ENCODE measurements around the gene TEX19.

The TEX19 gene, protein sequence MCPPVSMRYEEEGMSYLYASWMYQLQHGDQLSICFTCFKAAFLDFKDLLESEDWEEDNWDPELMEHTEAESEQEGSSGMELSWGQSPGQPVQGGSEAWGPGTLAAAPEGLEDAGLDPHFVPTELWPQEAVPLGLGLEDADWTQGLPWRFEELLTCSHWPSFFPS

DNA sequence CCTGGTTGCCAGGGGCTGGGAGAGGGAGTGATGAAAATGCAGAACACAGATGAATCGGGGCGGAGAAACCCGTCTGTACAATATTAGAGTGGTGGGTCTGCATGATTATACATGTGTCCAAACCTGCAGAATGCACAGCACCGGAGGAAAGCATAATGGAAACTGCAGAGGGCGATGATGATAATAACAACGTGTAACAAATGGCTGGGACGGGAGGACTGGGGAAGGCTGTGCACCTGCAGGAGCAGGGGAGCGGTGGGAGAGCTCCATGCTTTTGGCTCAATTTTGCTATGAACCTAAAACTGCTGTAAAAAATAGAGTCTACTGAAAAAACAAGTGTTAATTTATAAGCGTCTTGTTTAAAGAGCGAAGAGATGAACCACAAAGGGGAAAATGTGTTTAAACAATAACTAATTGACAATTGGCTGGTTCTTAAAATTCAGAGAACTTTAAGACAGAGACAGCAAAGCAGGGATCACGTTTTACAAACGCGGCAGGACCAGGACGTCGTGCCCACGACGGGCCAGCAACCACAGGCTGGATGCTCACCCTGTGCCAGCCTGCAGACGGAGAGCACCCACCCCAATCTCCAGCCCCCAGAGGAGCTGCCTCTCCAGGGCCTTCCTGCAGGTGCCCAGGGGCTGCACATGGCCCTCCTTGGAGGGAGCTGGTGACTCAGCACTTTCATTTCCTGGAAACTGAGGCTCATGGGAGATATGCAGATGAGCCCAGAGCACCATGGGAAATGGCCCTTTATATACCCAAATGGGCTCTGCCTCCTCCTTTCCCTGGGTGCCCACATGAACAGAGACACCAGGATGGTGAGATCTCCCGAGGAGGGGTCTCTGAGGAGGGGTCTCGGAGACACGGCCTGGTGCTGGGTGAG lies at the start of gene TEX19:
TEX19 (plus strand) TSS at position 783 of the 886 bp plus-strand sequence. CDS start 2,904 bp downstream, outside the sequence.
- DNase-seq: no peak

DNA sequence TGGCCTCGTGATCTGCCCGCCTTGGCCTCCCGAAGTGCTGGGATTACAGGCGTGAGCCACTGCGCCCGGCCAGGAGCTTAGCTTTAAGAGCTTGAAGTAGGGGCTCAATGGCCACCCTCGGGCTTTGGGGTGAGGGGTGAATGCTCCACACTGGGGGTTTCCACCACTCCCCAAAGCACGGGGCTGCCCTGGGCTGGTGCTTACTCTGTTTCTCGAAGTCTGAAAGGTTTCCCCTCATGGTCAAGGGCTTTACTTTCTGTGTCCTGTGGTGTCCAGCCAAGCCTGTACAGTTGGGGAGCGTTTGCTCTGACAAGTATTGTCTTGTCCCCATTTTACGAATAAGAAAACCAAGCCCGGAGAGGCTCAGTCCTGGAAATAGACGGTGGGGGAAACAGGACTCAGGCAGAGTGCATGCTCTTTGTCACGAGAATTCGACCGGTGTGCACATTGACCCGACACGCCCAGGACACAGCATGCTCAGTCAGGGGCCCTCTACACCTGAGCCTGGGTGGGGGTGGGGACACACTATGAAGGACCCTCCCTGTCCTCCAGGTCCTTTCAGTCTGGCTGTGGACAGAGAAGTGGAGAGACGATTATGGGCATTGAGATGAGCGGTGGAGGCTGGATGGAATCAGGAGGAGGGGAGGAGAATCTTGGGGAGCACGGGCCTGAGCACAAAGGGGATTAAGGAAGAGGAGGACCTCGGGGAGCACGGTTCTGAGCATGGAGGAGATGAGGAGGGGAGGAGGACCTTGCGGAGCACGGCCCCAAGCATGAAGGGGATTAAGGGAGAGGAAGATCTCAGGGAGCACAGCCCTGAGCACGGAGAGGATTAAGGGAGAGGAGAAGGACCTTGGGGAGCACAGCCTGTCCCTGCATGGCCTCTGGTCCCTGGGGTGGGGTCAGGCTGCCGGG lies 49.1 kb upstream of the TEX19 start:
- DNase-seq: no peak

DNA sequence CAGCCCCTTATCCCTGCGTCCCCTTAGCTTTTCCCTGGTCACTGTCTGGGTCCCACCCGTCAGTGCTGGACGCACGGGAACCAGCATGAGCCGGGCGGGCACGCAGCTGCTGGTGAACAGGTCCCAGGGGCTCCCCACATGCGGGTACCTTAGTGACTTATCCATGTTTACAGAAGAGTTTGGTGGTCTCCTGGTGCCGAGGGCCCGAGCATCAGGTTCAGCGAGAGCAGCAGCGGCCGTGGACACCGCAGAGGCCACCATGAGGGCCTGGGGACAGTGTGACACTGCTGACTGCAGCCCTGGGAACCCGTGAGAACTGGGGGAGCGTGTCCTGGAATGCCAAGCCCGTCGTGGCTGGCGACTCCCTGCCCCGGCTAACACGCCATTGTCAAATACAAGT lies 48.2 kb upstream of the TEX19 start:
- no peak for DNase-seq

DNA sequence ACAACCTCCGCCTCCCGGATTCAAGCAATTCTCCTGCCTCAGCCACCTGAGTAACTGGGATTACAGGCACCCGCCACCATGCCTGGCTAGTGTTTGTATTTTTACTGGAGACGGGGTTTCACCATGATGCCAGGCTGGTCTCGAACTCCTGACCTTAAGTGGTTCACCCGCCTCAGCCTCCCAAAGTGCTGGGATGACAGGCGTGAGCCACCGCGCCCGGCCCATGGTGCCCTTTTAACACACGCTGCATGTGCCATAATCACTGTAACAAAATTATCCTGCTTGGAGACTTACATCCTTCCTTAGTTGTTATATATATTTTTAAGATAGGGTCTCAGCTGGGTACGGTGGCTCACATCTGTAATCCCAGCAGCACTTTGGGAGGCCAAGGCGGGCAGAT lies 47.1 kb upstream of the TEX19 start:
- no peak for DNase-seq

DNA sequence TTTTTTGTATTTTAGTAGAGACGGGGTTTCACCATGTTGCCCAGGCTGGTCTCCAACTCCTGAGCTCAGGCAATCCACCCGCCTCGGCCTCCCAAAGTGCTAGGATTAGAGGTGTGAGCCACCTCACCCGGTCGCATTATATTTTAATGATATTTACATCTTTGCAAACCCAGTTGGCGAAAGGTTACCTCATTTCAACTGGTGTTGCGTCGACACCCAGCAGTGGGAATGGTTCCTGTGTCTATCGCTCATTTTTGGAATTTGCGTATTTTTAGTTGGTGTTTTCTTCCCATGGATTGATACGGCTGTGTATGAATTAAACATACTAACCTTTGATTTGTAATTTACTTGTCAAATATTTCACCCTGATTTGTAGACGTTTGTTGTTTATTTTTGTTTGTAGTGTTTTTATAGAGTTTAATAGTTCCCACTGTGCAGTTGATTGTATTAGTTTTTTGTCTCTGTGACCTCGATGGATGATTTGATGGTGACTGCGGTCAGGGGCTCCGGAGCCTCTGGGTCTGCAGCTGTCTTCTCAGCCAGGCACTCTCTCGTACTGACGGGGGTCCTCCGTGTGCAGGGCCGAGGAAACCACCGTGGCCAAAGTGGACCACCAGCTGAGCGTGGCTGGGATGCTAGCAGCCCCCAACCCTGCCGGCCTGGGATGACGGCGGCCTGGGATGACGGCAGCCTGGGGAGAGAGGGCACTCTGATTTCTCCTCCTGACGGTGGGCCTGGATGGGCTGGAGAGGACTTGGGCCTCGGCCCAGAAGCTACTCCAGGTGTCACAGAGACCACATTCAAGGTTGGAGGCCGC lies 45.6 kb upstream of the TEX19 start:
- DNase-seq: no peak

DNA sequence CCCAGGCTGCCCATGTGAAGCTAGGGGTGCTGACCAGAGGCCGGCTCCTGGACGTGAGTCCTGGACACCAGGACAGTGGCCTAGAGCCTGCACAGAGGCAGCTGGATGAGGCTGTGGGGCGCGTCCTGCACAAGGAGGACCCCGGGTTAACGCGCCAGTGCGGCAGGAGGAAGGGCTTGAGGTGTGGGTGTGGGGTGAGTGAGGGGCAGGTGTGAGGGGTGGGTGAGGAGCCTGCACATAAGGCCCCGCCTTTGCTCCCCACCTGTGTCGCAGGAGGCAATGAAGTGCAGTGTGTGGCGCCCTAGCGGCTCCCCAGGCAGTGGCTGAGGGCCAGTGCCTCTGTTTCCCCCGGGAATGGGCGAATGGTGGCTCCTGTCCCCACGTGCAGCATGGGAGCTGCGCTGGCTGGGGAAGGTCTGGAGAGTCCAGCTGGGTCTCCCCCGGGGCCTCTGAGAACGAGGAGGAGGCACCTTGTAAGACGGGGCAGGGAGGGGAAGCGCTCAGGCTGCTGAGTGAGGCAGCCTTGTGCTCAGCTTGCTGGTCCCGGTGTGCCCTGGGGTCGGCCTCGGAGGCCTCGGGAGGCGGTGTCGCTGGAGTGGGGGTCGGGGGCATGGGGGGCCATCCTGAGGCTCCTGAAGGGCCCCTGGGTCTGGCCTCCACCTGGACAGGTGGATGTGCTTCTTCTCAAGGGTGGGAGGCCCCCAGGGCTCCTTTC lies 44.9 kb upstream of the TEX19 start:
- DNase-seq: no peak

DNA sequence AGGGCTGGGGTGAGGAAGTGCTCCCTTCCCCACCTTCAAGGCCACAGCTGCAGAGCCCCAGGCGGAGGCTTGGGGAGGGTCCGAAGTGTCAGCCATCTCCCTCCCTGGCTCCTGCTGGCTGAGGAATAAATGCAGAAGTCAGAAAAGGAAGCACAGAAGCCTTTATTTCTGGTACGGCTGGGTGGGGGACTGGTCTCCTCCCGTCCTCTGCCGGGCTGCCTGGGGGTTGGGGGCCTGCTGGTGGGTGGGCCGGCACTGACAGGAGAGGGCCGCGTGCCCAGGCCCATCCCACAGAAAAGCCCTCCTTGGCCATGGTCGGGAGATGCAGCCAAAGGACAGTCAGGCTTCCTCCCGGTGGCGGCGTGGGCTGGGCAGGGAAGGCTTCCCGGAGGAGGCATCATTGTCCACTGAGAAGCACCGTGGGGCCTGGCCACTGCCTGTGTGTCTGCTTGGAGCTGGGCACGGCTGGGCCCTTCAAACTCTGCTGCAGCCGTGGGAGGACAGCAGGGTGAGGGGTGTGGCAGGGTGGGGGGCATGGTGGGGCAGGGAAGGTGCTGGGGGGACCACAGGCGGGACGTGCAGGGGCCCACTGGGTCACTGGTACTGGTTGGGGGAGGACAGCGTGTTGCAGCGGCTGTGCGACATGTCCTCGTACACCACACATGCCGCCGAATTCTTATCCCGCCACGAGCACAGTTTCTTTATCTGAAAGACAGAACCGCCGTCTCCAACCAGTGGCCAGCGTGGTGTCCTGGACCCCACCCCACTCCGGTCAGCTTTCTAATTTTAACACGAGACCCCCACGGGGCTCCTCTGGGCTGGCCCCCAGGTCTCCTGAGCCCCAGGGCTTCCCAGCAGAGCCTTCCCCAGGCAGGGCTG lies 44.1 kb upstream of the TEX19 start:
- DNase-seq: no peak

DNA sequence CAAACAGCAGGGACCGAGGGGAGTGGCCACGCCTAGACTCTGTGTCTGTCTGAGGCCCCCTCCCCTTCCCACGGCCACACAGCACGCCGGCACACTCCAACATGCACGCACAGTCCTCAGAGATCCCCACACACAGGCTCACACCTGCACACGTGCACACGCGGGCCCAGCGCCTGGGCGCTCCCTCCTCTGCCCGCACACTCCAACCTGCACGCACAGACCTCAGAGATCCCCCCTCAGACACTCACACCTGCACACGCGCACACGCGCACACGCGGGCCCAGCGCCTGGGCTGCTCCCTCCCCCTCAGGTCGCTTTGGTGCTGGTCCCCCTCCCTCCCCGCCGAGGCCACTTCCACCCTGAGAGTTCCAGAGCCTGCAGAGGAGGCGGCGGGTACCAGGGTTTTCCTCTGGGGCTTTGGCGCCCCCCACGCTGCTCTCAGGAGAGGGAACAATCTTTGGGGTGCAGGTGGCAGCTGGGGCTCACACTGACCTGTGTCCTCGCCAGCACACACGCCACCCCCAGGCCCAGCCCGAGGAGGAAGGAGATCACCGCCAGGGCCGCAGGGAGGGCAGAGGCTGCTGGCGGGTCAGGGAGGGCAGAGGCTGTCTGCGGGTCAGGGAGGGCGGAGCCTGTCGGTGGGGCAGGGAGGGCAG lies 43.2 kb upstream of the TEX19 start:
- no peak for DNase-seq

DNA sequence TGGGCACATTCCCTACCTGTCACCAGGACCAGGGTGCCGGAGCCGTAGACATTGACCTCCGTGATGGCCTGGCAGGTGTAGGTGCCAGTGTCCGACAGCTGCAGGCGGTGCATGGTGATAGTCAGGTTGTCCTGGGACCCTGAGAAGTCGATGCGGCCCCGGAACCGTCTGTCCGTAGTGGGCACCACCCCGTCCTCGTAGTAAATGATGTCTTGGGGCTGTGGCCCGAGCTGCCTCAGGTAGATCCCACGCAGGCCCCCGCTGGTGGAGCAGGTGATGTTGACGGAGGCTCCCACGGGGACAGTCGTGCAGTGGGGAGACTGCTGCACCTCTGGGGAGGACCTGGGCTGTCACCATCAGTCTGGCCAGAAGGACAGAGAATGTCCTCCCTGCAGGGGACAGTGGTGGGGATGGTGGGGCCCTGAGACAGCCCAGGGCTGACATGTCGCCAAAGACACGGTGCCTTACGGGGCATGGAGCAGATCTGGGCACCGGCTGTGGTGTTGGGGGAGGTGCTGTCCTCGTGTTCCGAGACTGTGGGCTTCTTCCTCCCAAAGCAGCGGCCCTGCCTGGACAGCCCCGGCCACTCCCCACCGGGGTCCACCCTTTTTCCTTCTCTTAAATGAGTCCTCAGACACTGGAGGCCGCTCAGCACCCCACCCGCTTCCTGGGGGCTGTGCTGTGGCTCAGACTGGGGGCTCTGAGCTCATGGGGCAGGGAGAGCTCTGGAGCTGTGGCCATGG lies 42.2 kb upstream of the TEX19 start:
- no peak for DNase-seq

DNA sequence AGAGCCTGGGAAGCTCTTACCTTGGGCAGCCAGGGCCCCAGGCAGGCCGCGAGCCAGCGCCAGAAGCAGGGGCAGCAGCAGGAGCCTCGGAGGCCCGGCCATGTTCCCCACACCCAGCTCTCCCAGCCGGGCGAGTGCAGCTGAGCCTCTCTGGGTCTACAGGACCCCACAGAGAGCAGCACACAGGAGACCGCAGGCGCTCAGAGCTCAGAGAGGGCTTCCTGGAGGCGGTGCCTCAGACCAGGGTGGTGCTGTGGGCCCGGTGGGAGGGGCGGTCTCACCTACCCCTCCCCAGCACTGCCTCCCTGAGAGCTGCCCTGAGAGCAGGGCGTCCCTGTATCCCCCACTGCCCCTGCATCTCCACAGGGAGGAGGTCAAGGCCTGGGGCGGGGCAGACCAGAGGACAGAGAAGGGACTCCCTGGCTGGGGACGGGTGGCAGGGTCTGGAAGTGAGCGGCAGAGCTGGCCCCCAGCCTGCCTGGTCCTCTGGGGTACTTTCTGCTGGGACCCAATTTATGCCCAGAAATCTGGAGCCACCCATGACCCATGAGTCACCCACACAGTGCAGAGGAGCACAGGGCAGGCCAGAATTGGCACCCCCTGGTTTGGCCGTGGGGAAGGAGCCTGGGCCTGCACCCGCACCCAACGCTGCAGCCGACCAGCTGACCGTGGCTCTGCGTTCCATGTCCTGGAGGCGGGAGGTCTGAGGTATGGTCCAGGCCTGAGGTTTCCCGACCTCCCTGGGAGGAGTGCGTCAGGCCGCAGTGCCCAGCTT lies 41.5 kb upstream of the TEX19 start, which contains the start of gene CD7:
CD7 (minus strand) TSS at position 215 of the 775 bp plus-strand sequence; CDS start at position 102, 113 bp downstream.
- peak; percentile 66 for DNase-seq

DNA sequence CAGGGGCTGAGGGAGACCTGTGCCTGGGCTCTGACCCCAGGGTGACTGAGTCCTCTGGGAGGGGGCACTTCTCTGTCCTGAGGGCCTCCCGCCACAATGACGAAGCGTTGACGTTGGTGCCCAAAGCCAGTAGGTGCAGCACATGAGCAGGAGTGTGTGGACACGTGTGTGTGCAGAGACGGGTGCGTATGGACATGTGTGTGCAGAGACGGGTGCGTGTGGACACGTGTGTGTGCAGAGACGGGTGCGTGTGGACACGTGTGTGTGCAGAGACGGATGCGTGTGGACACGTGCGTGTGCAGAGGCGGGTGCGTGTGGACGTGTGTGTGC lies 40.9 kb upstream of the TEX19 start:
- no peak for DNase-seq

DNA sequence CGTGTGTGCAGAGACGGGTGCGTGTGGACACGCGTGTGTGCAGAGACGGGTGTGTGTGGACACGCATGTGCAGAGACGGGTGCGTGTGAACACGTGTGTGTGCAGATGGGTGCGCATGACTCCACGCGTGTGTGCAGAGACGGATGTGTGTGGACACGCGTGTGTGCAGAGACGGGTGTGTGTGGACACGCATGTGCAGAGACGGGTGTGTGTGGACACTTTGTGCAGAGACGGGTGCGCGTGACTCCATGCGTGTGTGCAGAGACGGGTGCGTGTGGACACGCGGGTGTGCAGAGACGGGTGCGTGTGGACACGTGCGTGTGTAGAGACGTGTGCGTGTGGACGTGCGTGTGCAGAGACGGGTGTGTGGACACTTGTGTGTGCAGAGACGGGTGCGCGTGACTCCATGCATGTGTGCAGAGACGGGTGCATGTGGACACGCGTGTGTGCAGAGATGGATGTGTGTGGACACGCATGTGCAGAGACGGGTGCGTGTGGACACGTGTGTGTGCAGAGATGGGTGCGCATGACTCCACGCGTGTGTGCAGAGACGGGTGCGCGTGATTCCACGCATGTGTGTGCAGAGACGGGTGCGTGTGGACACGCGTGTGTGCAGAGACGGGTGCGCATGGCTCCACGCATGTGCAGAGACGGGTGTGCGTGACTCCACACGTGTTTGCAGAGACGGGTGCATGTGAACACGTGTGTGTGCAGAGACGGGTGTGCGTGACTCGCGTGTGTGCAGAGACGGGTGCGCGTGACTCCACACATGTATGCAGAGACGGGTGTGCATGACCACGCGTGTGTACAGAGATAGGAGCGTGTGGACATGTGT lies 40.1 kb upstream of the TEX19 start:
- DNase-seq: no peak

DNA sequence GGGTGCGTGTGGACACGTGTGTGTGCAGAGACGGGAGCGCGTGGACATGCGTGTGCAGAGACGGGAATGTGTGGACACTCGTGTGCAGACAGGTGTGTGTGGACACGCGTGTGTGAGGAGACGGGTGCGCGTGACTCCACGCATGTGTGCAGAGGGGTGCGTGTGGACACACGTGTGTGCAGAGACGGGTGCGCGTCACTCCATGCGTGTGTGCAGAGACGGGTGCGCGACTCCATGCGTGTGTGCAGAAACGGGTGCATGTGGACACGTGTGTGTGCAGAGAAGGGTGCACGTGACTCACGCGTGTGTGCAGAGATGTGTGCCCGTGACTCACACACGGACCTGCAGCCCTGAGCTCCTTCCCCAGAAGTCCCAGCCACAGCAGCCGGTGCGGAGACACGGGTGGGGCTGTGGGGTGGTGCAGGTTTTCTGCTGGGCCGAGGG lies 39.4 kb upstream of the TEX19 start:
- DNase-seq: no peak

DNA sequence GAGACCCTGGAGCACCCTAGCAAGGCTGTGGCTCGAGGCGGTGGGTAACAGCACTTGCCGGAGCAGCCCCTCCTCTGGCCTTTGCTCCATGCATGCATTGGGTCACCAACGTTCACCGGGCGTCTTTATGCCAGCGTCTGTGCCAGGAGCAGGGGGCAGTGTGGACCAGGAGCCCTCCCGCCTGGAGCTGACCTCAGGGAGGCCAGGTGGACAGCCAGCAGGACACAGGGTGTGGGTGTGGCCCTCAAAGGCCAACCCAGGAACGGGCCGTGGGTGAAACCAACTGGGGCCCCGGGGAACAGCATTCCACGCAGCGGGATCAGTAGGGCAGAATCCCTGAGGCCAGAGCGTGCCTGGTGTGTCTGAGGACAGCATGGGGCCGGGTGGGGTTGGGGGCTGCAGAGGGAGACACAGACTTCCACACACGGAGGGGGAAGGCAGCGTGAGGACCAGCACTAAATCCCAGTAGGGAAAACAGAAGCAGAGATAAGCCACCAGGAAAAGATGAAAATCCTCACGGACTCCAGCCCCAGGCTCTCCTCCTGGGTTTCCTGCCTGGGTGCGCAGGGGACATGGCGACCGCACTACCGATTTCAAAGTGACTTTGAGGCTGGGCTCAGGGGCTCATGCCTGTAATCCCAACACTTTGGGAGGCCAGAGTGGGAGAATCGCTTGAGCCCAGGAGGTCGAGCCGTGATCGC lies 38.8 kb upstream of the TEX19 start:
- DNase-seq: no peak

DNA sequence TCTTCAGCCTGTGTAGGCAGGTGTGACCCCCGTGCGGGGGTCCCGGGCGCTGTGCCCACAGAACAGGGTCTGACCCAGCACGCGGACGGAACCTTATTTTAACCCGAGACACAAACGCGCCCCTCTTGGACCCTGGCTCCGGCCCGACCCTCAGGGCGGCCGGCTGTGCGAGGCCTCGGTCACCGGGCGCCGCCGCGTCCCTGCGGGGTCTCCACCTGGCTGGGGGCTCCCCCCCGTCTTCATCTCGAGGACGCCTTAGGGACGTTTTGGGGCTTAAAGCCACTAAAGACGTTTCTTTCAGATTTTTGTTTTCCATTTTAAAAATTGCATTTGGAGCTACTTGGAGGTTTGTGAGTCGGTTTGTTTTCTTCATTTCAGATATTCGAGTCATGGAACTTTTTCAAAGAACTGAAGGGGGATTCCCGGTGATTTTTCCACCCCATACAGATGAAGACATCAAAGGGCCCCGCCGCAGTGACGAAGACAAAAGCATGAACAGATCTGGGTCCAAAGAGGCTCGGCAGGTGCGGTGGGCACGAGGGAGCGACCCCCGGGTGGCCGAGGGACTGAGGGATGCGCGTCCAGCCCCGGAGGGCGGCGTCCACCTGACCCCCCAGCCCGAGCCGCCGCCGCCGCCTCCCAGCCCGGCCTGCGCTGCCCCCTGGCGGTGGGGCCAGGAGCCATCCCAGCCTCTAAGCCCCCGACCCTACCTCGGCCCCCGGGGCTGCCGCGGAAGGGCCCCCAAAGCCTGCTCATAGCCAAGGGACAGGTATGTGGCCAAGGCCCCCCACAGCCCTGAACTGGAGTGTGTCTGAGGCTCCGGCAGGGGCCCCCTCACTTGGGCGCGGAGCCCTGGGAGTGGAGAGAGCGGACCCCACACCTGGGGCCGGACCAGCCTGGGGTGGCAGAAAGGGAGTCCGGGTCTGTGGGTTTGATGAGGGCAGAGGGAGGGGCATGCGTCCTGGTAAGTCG lies 37.8 kb upstream of the TEX19 start:
- DNase-seq: peak; percentile 79
